K562 (cell line): ENCODE data around the gene INSIG1. TPM values are rescaled to one million over a fixed set of nuclear protein-coding genes. Genes with fewer than 3 reads are reported as not detected.

Source experiments
- BHLHE40 ChIP-seq: IDR thresholded peaks from 2 replicates; pipeline ENCODE4 v1.6.1; 2011; ENCODE audit warnings: low read length, improper control_type of control experiment
- MYBL2 ChIP-seq, 2 experiments: fragments of 450-650 bp in 1 of 2; sonication (generic) in 1 of 2; formaldehyde crosslinking in 1 of 2; IDR thresholded peaks; 2 replicates each; pipeline versions ENCODE4 v1.6.1 to v1.8.1; 2017 to 2022; ENCODE audit warnings: borderline replicate concordance in 1 of 2, inconsistent platforms in 1 of 2, low read depth in 1 of 2, mild to moderate bottlenecking in 1 of 2, missing genetic modification reagents in 1 of 2, moderate library complexity in 1 of 2
- PTBP1 ChIP-seq: fragments of 200-400 bp; formaldehyde crosslinking; IDR thresholded peaks from 2 replicates; pipeline ENCODE4 v1.6.1; 2017; ENCODE audit warnings: low read depth, low read length
- RBFOX2 ChIP-seq: fragments of 200-400 bp; formaldehyde crosslinking; IDR thresholded peaks from 2 replicates; pipeline ENCODE4 v1.6.1; 2017; ENCODE audit warnings: low read depth, mild to moderate bottlenecking, low read length, moderate library complexity
- TCFL5 ChIP-seq: fragments of 250-450 bp; sonication (Bioruptor Pico); conservative IDR thresholded peaks from 2 replicates; pipeline ENCODE4 v1.6.1; 2021; ENCODE audit warnings: mild to moderate bottlenecking, moderate library complexity, matching md5 sums
- TFAP4 ChIP-seq: sonication (generic); formaldehyde crosslinking; IDR thresholded peaks from 2 replicates; pipeline ENCODE4 v1.8.0; 2022; ENCODE audit warnings: missing genetic modification reagents, mild to moderate bottlenecking, moderate library complexity, borderline replicate concordance
- ZNF511 ChIP-seq: sonication (generic); formaldehyde crosslinking; IDR thresholded peaks from 2 replicates; pipeline ENCODE4 v1.8.0; 2022; ENCODE audit warnings: mild to moderate bottlenecking, missing genetic modification reagents
- ZNF592 ChIP-seq: fragments of 450-650 bp; IDR thresholded peaks from 2 replicates; pipeline ENCODE4 v1.6.1; 2017; ENCODE audit warnings: antibody characterized with exemption, mild to moderate bottlenecking
- ZNF740 ChIP-seq, 3 experiments: fragments of 200-800 bp in 1 of 3; sonication (Bioruptor generic) in 1 of 3; sonication (generic) in 1 of 3; formaldehyde crosslinking in 1 of 3; IDR thresholded peaks; 2 replicates each; pipeline versions ENCODE4 v1.6.1 to v1.8.0; 2016 to 2022; ENCODE audit warnings: mild to moderate bottlenecking in 2 of 3, missing compliant biosample characterization in 2 of 3, missing genetic modification characterization in 2 of 3, missing genetic modification reagents in 1 of 3
- polyA plus RNA-seq, 8 experiments: library from polyadenylated mRNA; depleted of rRNA in 4 of 8; stranded (reverse) in 5 of 8; unstranded in 3 of 8; fragments of >200 nt; fragmentation: Nextera tagmentation in 2 of 8; fragmentation: Illumina TruSeq in 1 of 8; extraction: Ambion mirVana in 2 of 8; extraction: Trizol in 1 of 8; gene quantifications; 2 replicates each; pipeline versions ENCODE4 v1.2.1 to v1.2.3, GENCODE V29; 2011 to 2014; ENCODE audit warnings: inconsistent platforms in 1 of 8, missing spikeins in 1 of 8
- total RNA-seq, 7 experiments: library from RNA; depleted of rRNA in 6 of 7; stranded (reverse); fragments of >200 nt in 6 of 7; fragmentation: Illumina TruSeq in 2 of 7; extraction: Trizol in 2 of 7; gene quantifications; 2 replicates each; pipeline versions ENCODE4 v1.2.1 to v1.2.3, GENCODE V29; 2011 to 2021; ENCODE audit warnings: low replicate concordance in 1 of 7

INSIG1 gene
- total and polyA plus RNA-seq, 9 of the 15 experiments (the other 6 are each of a cell fraction or from before 2014, with no cell fraction given), result 57.1 to 787 (median 238) TPM

GRCh38 chr7:155289949-155290501 is 7.7 kb upstream of the INSIG1 start (continued):
- TF ChIP-seq RBFOX2, result 0 out of 2 replicates have a peak, but pooled peaks have one; percentile 30
- 0 out of 2 replicates have a peak, but pooled peaks have one; percentile 10 for TF ChIP-seq TFAP4
- peak; percentile 61; the same call in 1 of the 2 replicates for TF ChIP-seq ZNF740 (CRISPR knock-in tag; IDR thresholded peaks at IDR 0.05)
- TF ChIP-seq ZNF740 (tag; IDR thresholded peaks at IDR 0.05), result no peak
- no peak for TF ChIP-seq PTBP1
- no peak for TF ChIP-seq MYBL2 (IDR thresholded peaks at IDR 0.05; ENCODE audit: low read depth)
- TF ChIP-seq MYBL2 (CRISPR knock-in tag; IDR thresholded peaks at IDR 0.05; ENCODE audit: borderline replicate concordance), result no peak
- 0 out of 2 replicates have a peak, but pooled peaks have one; percentile 33 for TF ChIP-seq ZNF511 (CRISPR knock-in tag)
- TF ChIP-seq ZNF592, result peak; percentile 41; the same call in 1 of the 2 replicates
- peak; percentile 24; the same call in 1 of the 2 replicates for TF ChIP-seq BHLHE40
- no peak for TF ChIP-seq TCFL5 (CRISPR knock-in tag)
